Measurements from ENCODE around the gene SF3B5. TPM values are rescaled to one million over a fixed set of nuclear protein-coding genes. Genes with fewer than 3 reads are reported as not detected.
"Not testable (repeated sequence)": the region's sequence is repeated elsewhere in the genome, so short reads cannot be mapped to it uniquely, and the experiment has no call there.

Gene SF3B5
- total RNA-seq (2014; rRNA removed; shearing (Covaris generic)) = 118 and 150 TPM in 2 replicates

DNA sequence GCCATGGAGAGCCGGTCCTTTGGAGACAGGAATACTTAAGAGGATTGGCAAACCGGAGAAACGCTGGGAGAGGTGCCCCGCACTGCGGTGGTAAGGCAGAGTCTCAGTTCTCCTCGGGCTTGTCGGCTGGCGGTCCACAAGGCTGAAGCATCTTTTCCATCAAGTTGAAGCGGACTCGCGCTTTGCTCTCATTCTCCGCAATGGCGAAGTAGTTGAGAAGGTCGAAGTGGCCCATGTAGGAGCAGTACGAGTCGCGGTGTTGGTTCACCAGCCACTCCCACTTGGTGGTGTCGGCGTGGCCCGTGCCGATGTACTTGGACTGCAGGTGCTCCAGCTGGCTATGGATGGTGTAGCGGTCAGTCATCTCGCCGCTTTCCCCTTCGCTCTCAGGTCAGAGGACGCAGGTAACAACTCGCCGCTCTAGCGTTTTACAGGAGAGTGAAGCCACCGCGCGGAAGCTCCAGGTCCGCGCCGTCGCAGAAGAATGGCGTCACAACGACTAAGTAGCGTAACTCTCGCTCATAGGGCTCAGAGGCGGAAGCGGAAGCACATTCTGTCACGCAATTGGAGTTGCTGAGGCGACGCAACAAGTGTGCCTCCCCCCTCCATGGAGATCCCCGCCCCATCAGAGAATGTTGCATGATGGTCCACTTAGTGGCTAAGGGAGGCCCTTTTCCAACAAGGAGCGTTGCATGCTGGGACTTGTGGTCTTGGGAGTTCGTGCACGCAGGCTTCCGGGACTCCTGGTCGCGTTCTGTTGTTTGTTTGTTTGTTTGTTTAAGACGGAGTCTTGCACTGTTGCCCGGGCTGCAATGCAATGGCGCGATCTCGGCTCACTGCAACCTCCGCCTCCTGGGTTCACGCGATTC lies at the start of gene SF3B5:
Gene SF3B5 (minus strand): TSS at position 440 of the 869 bp plus-strand sequence. CDS start 76 bp downstream, at position 364.
- DNase-seq (ENCODE audit: low spot score) = peak; percentile 99

- no peak for DNase-seq (ENCODE audit: low spot score)
Measured at GRCh38 chr6:144144996-144145395, 49.6 kb upstream of the SF3B5 start.

DNA sequence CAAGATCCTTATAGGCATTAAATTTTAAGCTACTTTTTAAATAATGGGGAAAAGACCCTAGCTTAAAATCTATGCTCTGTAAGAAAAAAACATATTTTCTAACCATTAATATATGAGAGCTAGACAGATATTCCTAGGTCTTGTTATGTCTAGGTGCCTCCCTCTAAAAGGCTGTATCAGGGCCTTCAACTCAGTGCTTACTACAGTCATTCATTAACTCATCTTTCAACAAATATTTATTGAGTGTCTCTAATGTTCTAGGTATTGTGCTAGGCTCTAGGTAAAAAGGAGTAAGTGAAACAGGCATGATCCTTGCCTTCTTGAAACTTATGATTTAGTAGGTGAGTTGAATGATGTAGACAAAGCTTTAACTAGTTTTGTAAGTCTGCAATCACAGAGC lies 48.5 kb upstream of the SF3B5 start:
- no peak for DNase-seq (ENCODE audit: low spot score)

DNA sequence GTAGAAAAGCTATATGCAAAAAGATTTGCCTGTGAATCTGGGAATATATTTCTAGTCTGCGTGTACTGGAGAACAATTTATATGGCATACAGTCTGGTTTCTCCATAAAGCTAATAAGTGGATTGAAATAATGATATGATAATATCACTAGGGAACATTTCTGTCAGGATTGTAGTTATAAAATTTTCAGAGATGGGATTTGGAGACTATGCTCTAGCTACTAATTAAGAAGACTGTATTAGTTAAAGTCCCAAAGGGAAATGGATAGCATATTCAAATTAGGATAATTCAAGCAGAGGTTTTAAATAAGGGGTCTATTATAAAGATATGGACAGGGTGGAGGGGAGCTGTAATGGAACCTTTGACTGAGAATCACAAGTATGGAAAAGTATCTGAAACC lies 47.7 kb upstream of the SF3B5 start:
- DNase-seq (ENCODE audit: low spot score) = no peak

- no peak for DNase-seq (ENCODE audit: low spot score)
Measured at GRCh38 chr6:144141470-144141869, 46.1 kb upstream of the SF3B5 start.

DNA sequence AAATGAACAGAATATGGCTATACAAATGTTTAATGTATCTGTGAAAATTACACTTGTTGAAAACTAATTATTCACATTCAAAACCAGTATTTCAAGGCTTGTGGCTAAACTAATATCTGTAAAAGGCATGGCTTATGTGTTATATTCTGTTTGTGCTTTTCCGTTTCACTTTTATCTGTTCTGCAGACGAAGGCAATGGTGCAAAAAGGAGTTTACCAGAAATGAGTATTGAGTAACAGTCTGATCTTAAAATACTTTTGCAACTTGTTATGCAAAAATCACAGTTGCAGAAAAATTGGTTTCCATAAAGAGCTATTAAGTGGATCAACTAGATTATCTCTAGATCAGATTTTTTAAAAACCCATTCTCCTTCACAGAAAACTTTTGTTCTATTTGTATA lies 45.5 kb upstream of the SF3B5 start:
- DNase-seq (ENCODE audit: low spot score) = no peak

GRCh38 chr6:144139817-144140216 lies 44.4 kb upstream of the SF3B5 start:
- no peak for DNase-seq (ENCODE audit: low spot score)

- DNase-seq (ENCODE audit: low spot score) = no peak
Measured at GRCh38 chr6:144138542-144138941, 43.2 kb upstream of the SF3B5 start.

DNA sequence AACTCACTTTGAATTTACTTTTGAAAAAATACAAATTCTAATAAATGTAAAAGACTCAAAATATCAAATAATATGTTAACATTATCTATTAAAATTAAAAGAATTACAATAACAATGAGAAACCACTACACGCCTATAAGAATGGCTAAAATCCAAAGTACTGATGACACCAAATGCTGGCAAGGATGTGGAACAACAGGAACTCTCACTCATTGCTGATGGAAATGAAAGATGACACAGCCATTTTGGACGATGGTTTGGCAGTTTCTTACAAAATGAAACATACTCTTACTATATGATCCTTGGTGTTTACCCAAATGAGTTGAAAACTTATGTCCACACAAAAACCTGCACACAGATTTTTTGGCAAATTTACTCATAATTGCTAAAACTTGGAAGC lies 39.4 kb upstream of the SF3B5 start:
- DNase-seq (ENCODE audit: low spot score) = no peak

DNA sequence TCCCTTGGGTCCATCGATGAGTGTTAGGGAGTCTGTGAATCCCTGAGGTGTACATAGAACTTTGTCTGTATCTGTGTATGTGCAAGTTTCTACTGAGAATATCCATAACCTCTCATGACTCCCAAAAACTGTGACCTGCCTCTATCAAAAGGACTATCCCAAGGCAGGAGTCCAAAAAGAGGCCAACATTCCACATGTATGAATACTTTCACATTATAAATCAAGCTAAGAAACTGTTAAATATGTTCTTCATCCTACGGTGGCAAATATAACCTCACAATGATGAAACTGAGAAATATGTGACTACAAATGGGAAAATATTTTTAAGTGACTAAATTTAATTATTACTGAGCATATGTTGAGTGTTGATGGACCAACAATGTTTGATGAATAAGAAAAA lies 38.8 kb upstream of the SF3B5 start:
- DNase-seq (ENCODE audit: low spot score) = no peak

DNA sequence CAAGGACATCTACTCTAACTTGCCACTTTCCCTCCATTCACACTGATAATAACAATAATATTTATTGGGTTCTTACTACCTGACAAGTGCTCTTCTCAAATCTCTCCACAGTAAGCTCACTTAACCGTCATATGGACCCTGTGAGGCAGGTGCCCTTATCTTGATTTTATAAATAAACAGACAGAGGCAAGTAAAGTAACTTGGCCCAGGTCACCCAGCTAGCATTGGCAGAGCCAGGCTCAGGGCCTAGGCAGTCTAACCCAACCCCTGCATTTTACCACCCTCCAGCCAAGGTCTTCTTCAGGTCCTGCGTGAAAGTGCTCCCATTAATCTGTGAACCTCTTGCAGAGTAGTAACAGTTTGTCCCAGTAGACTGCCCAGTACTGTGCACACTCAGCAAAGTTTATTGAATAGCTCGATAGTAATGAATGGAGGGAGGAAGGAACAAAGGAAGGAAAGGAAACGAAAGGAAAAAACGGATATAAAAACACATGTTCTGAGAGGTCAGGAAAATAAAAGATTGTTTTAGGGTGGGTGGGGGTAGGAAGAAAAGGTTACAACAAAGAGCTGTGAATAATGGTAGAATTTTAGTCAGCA lies 38.0 kb upstream of the SF3B5 start:
- no peak for DNase-seq (ENCODE audit: low spot score)

- DNase-seq (ENCODE audit: low spot score) = not testable (repeated sequence)
Measured at GRCh38 chr6:144132167-144132690, 36.9 kb upstream of the SF3B5 start.

- DNase-seq (ENCODE audit: low spot score) = peak; percentile 29
Measured at GRCh38 chr6:144131248-144131709, 35.9 kb upstream of the SF3B5 start.

DNA sequence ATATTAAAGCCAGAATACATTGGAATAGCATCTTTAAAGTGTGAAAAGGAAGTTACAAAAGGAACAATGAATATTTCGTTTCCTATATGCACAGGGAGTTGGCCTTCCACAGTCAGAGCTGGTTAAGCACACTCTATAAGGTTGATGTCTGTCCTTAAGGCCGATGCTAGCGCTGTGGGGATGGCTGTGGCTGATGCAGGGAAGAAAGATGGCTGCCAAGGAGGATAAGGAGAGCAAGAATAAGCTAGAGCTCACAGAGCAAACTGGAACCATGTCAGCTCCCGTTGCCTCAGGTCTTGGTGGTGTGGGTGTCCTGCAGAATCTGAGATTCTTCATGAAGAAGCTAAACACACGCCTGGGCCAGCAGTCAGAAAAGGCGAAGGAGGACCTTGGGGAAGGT lies 34.1 kb upstream of the SF3B5 start:
- no peak for DNase-seq (ENCODE audit: low spot score)

DNA sequence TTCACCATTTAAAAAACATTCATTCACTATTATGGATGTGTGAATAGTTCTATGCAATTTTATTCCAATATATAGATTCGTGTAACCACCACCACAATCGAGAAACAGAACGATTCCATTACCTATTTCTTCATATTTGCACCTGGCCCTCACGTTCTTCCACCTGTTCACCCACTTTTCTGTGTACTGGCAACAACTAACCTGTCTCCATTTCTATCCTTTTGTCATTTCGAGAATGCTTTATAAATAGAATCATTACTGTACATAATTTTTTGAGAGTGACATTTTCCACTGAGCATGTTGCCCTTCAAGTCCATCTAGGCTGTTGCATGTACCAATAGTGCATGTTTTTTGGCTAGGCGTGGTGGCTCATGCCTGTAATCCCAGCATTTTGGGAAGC lies 31.7 kb upstream of the SF3B5 start:
- DNase-seq (ENCODE audit: low spot score) = no peak

DNA sequence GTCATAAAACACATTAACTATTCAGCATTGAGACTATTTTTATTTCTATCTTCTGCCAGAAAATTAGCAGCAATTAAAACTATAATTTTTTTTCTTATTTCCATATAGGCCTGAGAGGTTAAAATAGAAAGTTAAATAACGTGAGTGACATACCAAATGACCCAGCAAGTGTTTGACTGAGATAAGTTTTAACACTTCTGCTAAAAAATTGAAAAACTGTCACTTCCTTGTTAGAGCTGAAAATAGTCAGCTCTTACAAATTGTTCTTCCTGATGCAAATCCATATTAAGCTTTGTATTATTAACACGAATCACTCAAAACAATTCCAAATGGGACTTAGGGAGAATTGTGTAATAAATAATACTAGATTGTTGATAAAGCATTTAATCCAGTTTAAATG lies 28.5 kb upstream of the SF3B5 start:
- DNase-seq (ENCODE audit: low spot score) = no peak

GRCh38 chr6:144123421-144123820 lies 28.0 kb upstream of the SF3B5 start:
- no peak for DNase-seq (ENCODE audit: low spot score)

GRCh38 chr6:144122861-144123260 lies 27.5 kb upstream of the SF3B5 start:
- no peak for DNase-seq (ENCODE audit: low spot score)

DNA sequence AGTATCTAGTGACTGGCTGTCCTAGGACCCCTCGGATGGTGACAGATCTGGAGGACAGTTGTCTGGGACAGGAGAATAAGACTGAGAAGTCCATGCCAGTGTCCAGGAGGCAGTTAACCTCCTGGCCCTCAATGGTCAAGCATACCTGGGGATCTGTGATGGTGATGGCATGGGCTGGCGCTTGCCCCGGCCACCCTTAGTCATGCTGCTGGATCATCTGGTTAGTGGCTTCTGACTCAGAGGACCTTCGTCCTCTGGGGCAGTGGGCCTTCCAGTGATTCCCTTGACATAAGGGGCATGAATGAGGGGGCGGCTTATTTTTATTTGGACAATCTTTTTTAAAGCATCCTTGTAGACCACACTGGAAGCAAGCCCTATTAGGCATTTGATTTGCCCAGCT lies 24.0 kb upstream of the SF3B5 start:
- no peak for DNase-seq (ENCODE audit: low spot score)

GRCh38 chr6:144115219-144115618 lies 19.8 kb upstream of the SF3B5 start:
- no peak for DNase-seq (ENCODE audit: low spot score)

GRCh38 chr6:144113366-144113765 lies 18.0 kb upstream of the SF3B5 start:
- no peak for DNase-seq (ENCODE audit: low spot score)

GRCh38 chr6:144110210-144110609 lies 14.8 kb upstream of the SF3B5 start:
- no peak for DNase-seq (ENCODE audit: low spot score)

- no peak for DNase-seq (ENCODE audit: low spot score)
Measured at GRCh38 chr6:144106206-144106605, 10.8 kb upstream of the SF3B5 start.

Measured in A172 (cell line).